ENCODE measurements around the gene C1RL. TPM values are rescaled to one million over a fixed set of nuclear protein-coding genes. Genes with fewer than 3 reads are reported as not detected.

Gene C1RL
- total RNA-seq, 1 donor from 2014 or later = 8.1 TPM

GRCh38 chr12:7154901-7155470, 46.0 kb upstream of the C1RL start:
- Histone ChIP-seq H3K27ac (replicated peaks) (no peak overlapping the region), H3K4me3 (no peak overlapping the region), H3K36me3 (peaks cover 4% of the 10 kb centered on the region), H3K27me3 (ENCODE audit: low read depth) (no peaks in the 10 kb centered on the region), H3K4me1 (no peaks in the 10 kb centered on the region), H3K9me3 (replicated peaks) (no peaks in the 10 kb centered on the region)
- DNase-seq = no peak
- no peak for TF ChIP-seq CTCF (IDR thresholded peaks at IDR 0.05; ENCODE audit: borderline replicate concordance)
- intact Hi-C loops (cut with micrococcal nuclease) = no loop called here

- no peak overlapping the region for H3K4me3 ChIP-seq
- H3K36me3 ChIP-seq = peaks cover 11% of the 10 kb centered on the region
- H3K27me3 ChIP-seq (ENCODE audit: low read depth) = no peaks in the 10 kb centered on the region
- H3K27ac ChIP-seq (replicated peaks) = no peak overlapping the region
- intact Hi-C loops (cut with micrococcal nuclease) = no loop called here
- TF ChIP-seq CTCF (IDR thresholded peaks at IDR 0.05; ENCODE audit: borderline replicate concordance) = no peak
- H3K4me1 ChIP-seq = no peaks in the 10 kb centered on the region
- DNase-seq = no peak
- no peaks in the 10 kb centered on the region for H3K9me3 ChIP-seq (replicated peaks)
Observed at GRCh38 chr12:7154042-7154441, 45.0 kb upstream of the C1RL start.

GRCh38 chr12:7152818-7153217, 43.8 kb upstream of the C1RL start:
- H3K4me3 ChIP-seq = no peak overlapping the region
- H3K4me1 ChIP-seq = no peaks in the 10 kb centered on the region
- H3K27ac ChIP-seq (replicated peaks) = no peak overlapping the region
- DNase-seq = no peak
- H3K36me3 ChIP-seq = peaks cover 13% of the 10 kb centered on the region
- intact Hi-C loops (cut with micrococcal nuclease) = no loop called here
- TF ChIP-seq CTCF (IDR thresholded peaks at IDR 0.05; ENCODE audit: borderline replicate concordance) = no peak
- no peaks in the 10 kb centered on the region for H3K9me3 ChIP-seq (replicated peaks)
- H3K27me3 ChIP-seq (ENCODE audit: low read depth) = no peaks in the 10 kb centered on the region

- no peak for DNase-seq
- Histone ChIP-seq H3K4me3 (no peak overlapping the region), H3K4me1 (no peaks in the 10 kb centered on the region), H3K36me3 (peaks cover 13% of the 10 kb centered on the region), H3K9me3 (replicated peaks) (no peaks in the 10 kb centered on the region), H3K27ac (replicated peaks) (no peak overlapping the region), H3K27me3 (ENCODE audit: low read depth) (no peaks in the 10 kb centered on the region)
- intact Hi-C loops (cut with micrococcal nuclease) = no loop called here
- no peak for TF ChIP-seq CTCF (IDR thresholded peaks at IDR 0.05; ENCODE audit: borderline replicate concordance)
Observed at GRCh38 chr12:7151532-7151931, 42.5 kb upstream of the C1RL start.

- Histone ChIP-seq H3K4me1 (no peaks in the 10 kb centered on the region), H3K27me3 (ENCODE audit: low read depth) (no peaks in the 10 kb centered on the region), H3K36me3 (peaks cover 13% of the 10 kb centered on the region), H3K27ac (replicated peaks) (no peak overlapping the region), H3K9me3 (replicated peaks) (no peaks in the 10 kb centered on the region), H3K4me3 (no peak overlapping the region)
- TF ChIP-seq CTCF (IDR thresholded peaks at IDR 0.05; ENCODE audit: borderline replicate concordance) = no peak
- intact Hi-C loops (cut with micrococcal nuclease) = no loop called here
- DNase-seq = no peak
Observed at GRCh38 chr12:7150841-7151240, 41.8 kb upstream of the C1RL start.
